H1 (cell line): Measurements from ENCODE around the gene CDH12. TPM values are rescaled to one million over a fixed set of nuclear protein-coding genes. Genes with fewer than 3 reads are reported as not detected.

ENCODE experiments used
- CTCF ChIA-PET: fragments of 300-600 bp; sonication (Branson Sonifier 250); formaldehyde crosslinking; loops from one replicate; lab custom pipeline; 2021; ENCODE audit not compliant: partially characterized antibody; lab: Charles Lee
- POLR2A ChIA-PET: fragments of 300-600 bp; sonication (Branson Sonifier 250); formaldehyde crosslinking; loops from one replicate; lab custom pipeline; 2021; ENCODE audit warnings: inconsistent platforms; ENCODE audit not compliant: partially characterized antibody; lab: Charles Lee
- DNase-seq, 2 experiments: peaks; one replicate each; pipeline versions ENCODE4 v3.0.0 to v3.0.0-alpha.2; 2010 to 2022; ENCODE audit warnings: low spot score in 2 of 2, low read depth in 1 of 2, mixed read lengths in 1 of 2
- FAIRE-seq: peaks from 2 replicates; lab custom pipeline; 2011; peaks lifted over from hg19 to GRCh38; lab: Jason Lieb, UNC
- H2AFZ ChIP-seq: 2 replicates; pipeline ENCODE4 v1.8.1; 2012; ENCODE audit warnings: low read length, inconsistent platforms
- H2AK5ac ChIP-seq: 2 replicates; pipeline ENCODE4 v1.6.1; 2013; ENCODE audit warnings: low read depth, low read length
- H2BK120ac ChIP-seq: replicated peaks from 2 replicates; pipeline ENCODE3; 2013; ENCODE audit warnings: low read depth, low read length, inconsistent platforms
- H2BK12ac ChIP-seq: 2 replicates; pipeline ENCODE4 v1.6.1; 2013; ENCODE audit warnings: low read depth, low read length
- H2BK15ac ChIP-seq: 2 replicates; pipeline ENCODE4 v1.6.1; 2013; ENCODE audit warnings: low read length
- H2BK20ac ChIP-seq: 2 replicates; pipeline ENCODE4 v1.6.1; 2013; ENCODE audit warnings: low read length
- H2BK5ac ChIP-seq: 2 replicates; pipeline ENCODE4 v1.6.1; 2013; ENCODE audit warnings: low read depth, low read length
- H3K14ac ChIP-seq: 2 replicates; pipeline ENCODE4 v1.6.1; 2013; ENCODE audit warnings: inconsistent platforms; ENCODE audit not compliant: insufficient read length
- H3K18ac ChIP-seq: 2 replicates; pipeline ENCODE4 v1.6.1; 2013; ENCODE audit warnings: low read length; ENCODE audit errors: extremely low read depth
- H3K23ac ChIP-seq: 2 replicates; pipeline ENCODE4 v1.6.1; 2013; ENCODE audit warnings: inconsistent platforms; ENCODE audit not compliant: insufficient read length
- H3K23me2 ChIP-seq: 2 replicates; pipeline ENCODE4 v1.6.1; 2013; ENCODE audit warnings: low read depth, low read length
- H3K27ac ChIP-seq: 2 replicates; pipeline ENCODE4 v1.6.1; 2011; ENCODE audit warnings: low read depth, low read length, inconsistent platforms
- H3K27me3 ChIP-seq, 4 experiments: replicated peaks in 1 of 4; 1 replicate in 1 of 4; 2 replicates in 3 of 4; pipeline versions ENCODE4 v1.6.1 to v1.8.1; 2011 to 2013; ENCODE audit warnings: low read length in 3 of 4, mild to moderate bottlenecking in 3 of 4, inconsistent platforms in 2 of 4, mixed read lengths in 2 of 4, moderate library complexity in 1 of 4; ENCODE audit not compliant: control insufficient read depth in 3 of 4, insufficient read depth in 3 of 4; ENCODE audit errors: extremely low read depth in 1 of 4
- H3K36me3 ChIP-seq, 4 experiments: 2 replicates each; pipeline versions ENCODE4 v1.6.1 to v1.8.1; 2011 to 2013; ENCODE audit warnings: mild to moderate bottlenecking in 4 of 4, low read length in 3 of 4, moderate library complexity in 2 of 4, control low read depth in 1 of 4, inconsistent platforms in 1 of 4; ENCODE audit not compliant: insufficient read depth in 4 of 4, control insufficient read depth in 2 of 4
- H3K4ac ChIP-seq: replicated peaks from 2 replicates; pipeline ENCODE3; 2013; ENCODE audit warnings: low read length, low read depth, mixed read lengths, inconsistent platforms; ENCODE audit not compliant: insufficient read length
- H3K4me1 ChIP-seq, 4 experiments: replicated peaks in 1 of 4; 1 replicate in 1 of 4; 2 replicates in 3 of 4; pipeline versions ENCODE4 v1.6.1 to v1.8.1; 2011 to 2013; ENCODE audit warnings: low read length in 3 of 4, inconsistent platforms in 2 of 4, mixed read lengths in 1 of 4; ENCODE audit not compliant: insufficient read depth in 4 of 4, control insufficient read depth in 3 of 4
- H3K4me2 ChIP-seq, 2 experiments: 2 replicates each; pipeline versions ENCODE4 v1.6.1 to v1.8.1; 2011 to 2013; ENCODE audit warnings: low read depth in 2 of 2, low read length in 2 of 2, control low read depth in 1 of 2, inconsistent platforms in 1 of 2, mild to moderate bottlenecking in 1 of 2; ENCODE audit not compliant: insufficient read depth in 1 of 2
- H3K4me3 ChIP-seq, 4 experiments: fragments of 200-600, 300-600 bp in 1 of 4; sonication (generic), shearing (Covaris generic), sonication (Bioruptor Twin) in 1 of 4; 2 replicates each; pipeline versions ENCODE4 v1.5.1 to v1.8.1; 2011 to 2016; ENCODE audit warnings: low read length in 4 of 4, low read depth in 3 of 4, control low read depth in 2 of 4, inconsistent platforms in 2 of 4, mild to moderate bottlenecking in 2 of 4, mixed read lengths in 1 of 4, moderate library complexity in 1 of 4; ENCODE audit not compliant: insufficient read depth in 2 of 4; ENCODE audit errors: extremely low read depth in 1 of 4
- H3K56ac ChIP-seq: replicated peaks from 2 replicates; pipeline ENCODE3; 2013; ENCODE audit warnings: low read depth, mild to moderate bottlenecking, mixed read lengths, low read length, inconsistent platforms; ENCODE audit not compliant: insufficient read length
- H3K79me1 ChIP-seq: 2 replicates; pipeline ENCODE4 v1.6.1; 2013; ENCODE audit warnings: low read depth, low read length, control low read depth
- H3K79me2 ChIP-seq, 2 experiments: 2 replicates each; pipeline versions ENCODE4 v1.6.1 to v1.8.1; 2012 to 2013; ENCODE audit warnings: low read length in 2 of 2, mild to moderate bottlenecking in 2 of 2, inconsistent platforms in 1 of 2; ENCODE audit not compliant: insufficient read depth in 2 of 2, control insufficient read depth in 1 of 2
- H3K9ac ChIP-seq, 4 experiments: replicated peaks in 1 of 4; 1 replicate in 1 of 4; 2 replicates in 3 of 4; pipeline versions ENCODE4 v1.6.1 to v1.8.1; 2011 to 2013; ENCODE audit warnings: low read depth in 3 of 4, low read length in 3 of 4, control low read depth in 2 of 4, mild to moderate bottlenecking in 2 of 4, moderate library complexity in 2 of 4, inconsistent platforms in 1 of 4; ENCODE audit errors: extremely low read depth in 1 of 4
- H3K9me3 ChIP-seq, 2 experiments: 2 replicates each; pipeline versions ENCODE4 v1.6.1 to v1.8.1; 2012 to 2013; ENCODE audit warnings: mild to moderate bottlenecking in 2 of 2, moderate library complexity in 2 of 2, control low read depth in 1 of 2, inconsistent platforms in 1 of 2, low read depth in 1 of 2, low read length in 1 of 2, mixed read lengths in 1 of 2; ENCODE audit not compliant: insufficient read depth in 2 of 2
- H4K20me1 ChIP-seq, 2 experiments: replicated peaks in 1 of 2; 2 replicates each; pipeline versions ENCODE3 to v1.8.1; 2011 to 2013; ENCODE audit warnings: inconsistent platforms in 2 of 2, low read length in 2 of 2, mild to moderate bottlenecking in 1 of 2; ENCODE audit not compliant: insufficient read depth in 2 of 2, control insufficient read depth in 1 of 2
- H4K5ac ChIP-seq: 2 replicates; pipeline ENCODE4 v1.6.1; 2013; ENCODE audit warnings: low read length, low read depth, mixed read lengths, inconsistent platforms; ENCODE audit not compliant: insufficient read length
- H4K8ac ChIP-seq: 2 replicates; pipeline ENCODE4 v1.8.0; 2013; ENCODE audit warnings: mild to moderate bottlenecking, moderate library complexity, low read length, inconsistent platforms; ENCODE audit not compliant: insufficient read depth; ENCODE audit errors: extremely low read depth
- H4K91ac ChIP-seq: replicated peaks from 2 replicates; pipeline ENCODE3; 2013; ENCODE audit warnings: low read length, mixed read lengths, inconsistent platforms; ENCODE audit not compliant: insufficient read length
- SIX5 ChIP-seq: IDR thresholded peaks from 2 replicates; pipeline ENCODE4 v1.6.1; 2011; ENCODE audit warnings: mild to moderate bottlenecking, low read depth, low read length
- polyA plus RNA-seq, 7 experiments: library from polyadenylated mRNA; depleted of rRNA in 3 of 7; stranded (reverse) in 5 of 7; unstranded in 2 of 7; fragments of >200 nt in 5 of 7; fragments of 200-250 nt in 2 of 7; gene quantifications; 1 replicate in 5 of 7; 2 replicates in 1 of 7; 4 replicates in 1 of 7; pipeline versions ENCODE4 v1.2.1 to v1.2.3, GENCODE V29; 2011 to 2013; ENCODE audit warnings: missing spikeins in 2 of 7, mixed read lengths in 2 of 7
- total RNA-seq: library from RNA; stranded (reverse); fragmentation: NEBNext Ultra II Directional; extraction: Animal tissue kit (Norgen Biotek cat#: 25700); gene quantifications from 2 replicates; pipeline ENCODE4 v1.2.1, GENCODE V29; 2021

Gene CDH12
- total and polyA plus RNA-seq, 2 of the 8 experiments (the other 6 are each of a cell fraction or from before 2014, with no cell fraction given), result 0.03 TPM; not detected in 1

GRCh38 chr5:22591461-22591860 is 261.7 kb downstream of the CDH12 start:
- no peaks in the 10 kb centered on the region for H4K20me1 ChIP-seq
- no peak overlapping the region for H2AFZ ChIP-seq
- FAIRE-seq, result no peak

More at GRCh38 chr5:22591461-22591860, 261.7 kb downstream of the CDH12 start:
- no peak overlapping the region for H2BK20ac ChIP-seq
- H3K9me3 ChIP-seq, result no peaks in the 10 kb centered on the region
- H2AK5ac ChIP-seq, result no peak overlapping the region
- H3K79me1 ChIP-seq, result no peaks in the 10 kb centered on the region
- H3K4me2 ChIP-seq, result no peak overlapping the region
- no peak for TF ChIP-seq SIX5
- no peak overlapping the region for H3K56ac ChIP-seq
- no peaks in the 10 kb centered on the region for H3K23me2 ChIP-seq
- no peak overlapping the region for H2BK120ac ChIP-seq
- H3K27me3 ChIP-seq, result no peaks in the 10 kb centered on the region
- no peak overlapping the region for H2BK15ac ChIP-seq
- H4K91ac ChIP-seq, result no peak overlapping the region
- no peak overlapping the region for H4K5ac ChIP-seq
- H3K4me1 ChIP-seq, result no peaks in the 10 kb centered on the region
- H3K9ac ChIP-seq, result no peak overlapping the region
- no peak overlapping the region for H3K18ac ChIP-seq
- H3K23ac ChIP-seq, result no peak overlapping the region
- ChIA-PET POLR2A (no interaction called here), CTCF (no interaction called here)
- no peak overlapping the region for H3K4me3 ChIP-seq
- no peak for DNase-seq
- no peak overlapping the region for H3K14ac ChIP-seq
- H2BK5ac ChIP-seq, result no peak overlapping the region
- no peak overlapping the region for H3K27ac ChIP-seq
- H3K36me3 ChIP-seq, result no peaks in the 10 kb centered on the region
- H3K79me2 ChIP-seq, result no peaks in the 10 kb centered on the region
- no peak overlapping the region for H4K8ac ChIP-seq
- H2BK12ac ChIP-seq, result no peak overlapping the region
- H3K4ac ChIP-seq, result no peak overlapping the region
